IMR-90 (cell line): ENCODE data around the gene DRC7. TPM values are rescaled to one million over a fixed set of nuclear protein-coding genes. Genes with fewer than 3 reads are reported as not detected.

Experiments
- ATAC-seq: fragments of 200-7000 bp; cut with Tn5 transposase; 2 replicates; pipeline ENCODE4 v1.9.1; 2020; ENCODE audit warnings: low read depth, mild to moderate bottlenecking, moderate library complexity
- BruUV-seq: library from RNA; stranded (reverse); fragments of 400-500 nt; replicated peaks from 2 replicates; lab custom pipeline; 2021; lab: Mats Ljungman, UMichigan
- CTCF ChIA-PET: fragments of 300-600 bp; formaldehyde crosslinking; extraction: SDS; loops from one replicate; lab custom pipeline; 2021; ENCODE audit warnings: antibody characterized with exemption; lab: Yijun Ruan, JAX
- POLR2A ChIA-PET: fragments of 300-600 bp; sonication (Branson Sonifier 250); formaldehyde crosslinking; loops from one replicate; lab custom pipeline; 2022; ENCODE audit warnings: antibody characterized with exemption; ENCODE audit not compliant: unreplicated experiment; lab: Charles Lee
- DNase-seq: peaks from one replicate; pipeline ENCODE4 v3.0.0; 2013
- H2AFZ ChIP-seq: replicated peaks from 2 replicates; pipeline ENCODE3; 2013; ENCODE audit warnings: low read length, mild to moderate bottlenecking; ENCODE audit not compliant: poor library complexity
- H2AK5ac ChIP-seq: 2 replicates; pipeline ENCODE4 v1.6.1; 2013; ENCODE audit warnings: low read depth, low read length, inconsistent platforms
- H2AK9ac ChIP-seq: replicated peaks from 2 replicates; pipeline ENCODE3; 2013; ENCODE audit warnings: mild to moderate bottlenecking, low read depth, low read length, moderate library complexity; ENCODE audit not compliant: poor library complexity
- H2BK120ac ChIP-seq: 2 replicates; pipeline ENCODE4 v1.6.1; 2013; ENCODE audit warnings: low read depth, low read length, inconsistent platforms
- H2BK15ac ChIP-seq: 3 replicates; pipeline ENCODE4 v1.6.1; 2013; ENCODE audit warnings: low read depth, low read length, inconsistent platforms
- H2BK20ac ChIP-seq: 2 replicates; pipeline ENCODE4 v1.6.1; 2013; ENCODE audit warnings: low read depth, mild to moderate bottlenecking, inconsistent platforms, low read length, moderate library complexity
- H2BK5ac ChIP-seq: 2 replicates; pipeline ENCODE4 v1.6.1; 2013; ENCODE audit warnings: mild to moderate bottlenecking, low read depth, low read length, inconsistent platforms; ENCODE audit not compliant: poor library complexity, severe bottlenecking
- H3K14ac ChIP-seq: replicated peaks from 2 replicates; pipeline ENCODE4 v1.6.1; 2013; ENCODE audit warnings: low read depth, low read length, inconsistent platforms
- H3K18ac ChIP-seq: 2 replicates; pipeline ENCODE4 v1.6.1; 2013; ENCODE audit warnings: low read depth, low read length, control low read depth
- H3K23ac ChIP-seq: 2 replicates; pipeline ENCODE4 v1.6.1; 2013; ENCODE audit warnings: low read depth, low read length, inconsistent platforms
- H3K27ac ChIP-seq: 2 replicates; pipeline ENCODE4 v1.5.1; 2013; ENCODE audit warnings: mild to moderate bottlenecking, control low read depth, low read length; ENCODE audit not compliant: insufficient read depth
- H3K27me3 ChIP-seq: 2 replicates; pipeline ENCODE4 v1.6.1; 2013; ENCODE audit warnings: low read length; ENCODE audit not compliant: control insufficient read depth, insufficient read depth
- H3K36me3 ChIP-seq: 2 replicates; pipeline ENCODE4 v1.6.1; 2013; ENCODE audit warnings: low read length, mixed read lengths; ENCODE audit not compliant: control insufficient read depth, insufficient read depth
- H3K4ac ChIP-seq: 2 replicates; pipeline ENCODE4 v1.6.1; 2013; ENCODE audit warnings: low read depth, low read length, inconsistent platforms
- H3K4me1 ChIP-seq: 2 replicates; pipeline ENCODE4 v1.6.1; 2013; ENCODE audit warnings: low read length, mixed read lengths; ENCODE audit not compliant: control insufficient read depth, insufficient read depth
- H3K4me2 ChIP-seq: 2 replicates; pipeline ENCODE4 v1.6.1; 2013; ENCODE audit warnings: low read depth, mild to moderate bottlenecking, control low read depth, low read length, moderate library complexity
- H3K4me3 ChIP-seq: 2 replicates; pipeline ENCODE4 v1.5.1; 2013; ENCODE audit warnings: low read depth, mild to moderate bottlenecking, control low read depth, low read length, moderate library complexity; ENCODE audit not compliant: insufficient read depth
- H3K56ac ChIP-seq: 2 replicates; pipeline ENCODE4 v1.6.1; 2013; ENCODE audit warnings: low read length, inconsistent platforms; ENCODE audit not compliant: insufficient read depth; ENCODE audit errors: extremely low read depth
- H3K79me1 ChIP-seq, 2 experiments: 2 replicates each; pipeline ENCODE4 v1.6.1; 2013; ENCODE audit warnings: low read length in 2 of 2, inconsistent platforms in 1 of 2, low read depth in 1 of 2
- H3K9ac ChIP-seq: 2 replicates; pipeline ENCODE4 v1.6.1; 2013; ENCODE audit warnings: low read depth, low read length, control low read depth
- H3K9me1 ChIP-seq: 2 replicates; pipeline ENCODE4 v1.6.1; 2013; ENCODE audit warnings: low read length, inconsistent platforms; ENCODE audit not compliant: insufficient read depth
- H3K9me3 ChIP-seq: 2 replicates; pipeline ENCODE4 v1.6.1; 2013; ENCODE audit warnings: low read length; ENCODE audit not compliant: control insufficient read depth, insufficient read depth
- H4K20me1 ChIP-seq: 2 replicates; pipeline ENCODE4 v1.6.1; 2013; ENCODE audit warnings: low read length, inconsistent platforms; ENCODE audit not compliant: insufficient read depth
- H4K5ac ChIP-seq: 2 replicates; pipeline ENCODE4 v1.6.1; 2013; ENCODE audit warnings: mild to moderate bottlenecking, low read depth, low read length, control low read depth
- H4K8ac ChIP-seq, 2 experiments: 2 replicates each; pipeline ENCODE4 v1.6.1; 2013; ENCODE audit warnings: low read depth in 2 of 2, low read length in 2 of 2, control low read depth in 1 of 2, inconsistent platforms in 1 of 2
- H4K91ac ChIP-seq: 2 replicates; pipeline ENCODE4 v1.6.1; 2013; ENCODE audit warnings: low read depth, low read length, inconsistent platforms; ENCODE audit not compliant: insufficient read depth
- CHD1 ChIP-seq: IDR thresholded peaks from 2 replicates; pipeline ENCODE4 v1.6.1; 2012; ENCODE audit warnings: low read depth, low read length, improper control_type of control experiment
- CTCF ChIP-seq: conservative IDR thresholded peaks from 2 replicates; pipeline ENCODE4 v1.5.1; 2012; ENCODE audit warnings: mild to moderate bottlenecking, low read depth, low read length, improper control_type of control experiment
- MAFK ChIP-seq: IDR thresholded peaks from 2 replicates; pipeline ENCODE4 v1.6.1; 2012; ENCODE audit warnings: low read depth, low read length, improper control_type of control experiment
- MAZ ChIP-seq: IDR thresholded peaks from 2 replicates; pipeline ENCODE4 v1.6.1; 2012; ENCODE audit warnings: low read depth, mild to moderate bottlenecking, low read length, improper control_type of control experiment, moderate library complexity, borderline replicate concordance
- MXI1 ChIP-seq: IDR thresholded peaks from 2 replicates; pipeline ENCODE4 v1.6.1; 2012; ENCODE audit warnings: low read depth, mild to moderate bottlenecking, low read length, moderate library complexity, borderline replicate concordance
- RAD21 ChIP-seq: IDR thresholded peaks from 2 replicates; pipeline ENCODE4 v1.6.1; 2012; ENCODE audit warnings: low read length, improper control_type of control experiment
- SMC3 ChIP-seq: fragments of 150-350 bp; IDR thresholded peaks from 2 replicates; pipeline ENCODE4 v1.6.1; 2016; ENCODE audit warnings: low read depth, mild to moderate bottlenecking, antibody characterized with exemption, low read length, moderate library complexity
- WGBS, 2 experiments: methylation state at CpG; one replicate each; pipeline versions ENCODE4 v1.1.5 to v1.1.7; 2013; ENCODE audit warnings: missing lambda C conversion rate in 2 of 2; ENCODE audit not compliant: insufficient read length in 1 of 2; ENCODE audit errors: extremely low coverage in 2 of 2; 5-methylcytosine and 5-hydroxymethylcytosine counted together
- dilution Hi-C: fragments of 300-500 bp; cut with HindIII; formaldehyde crosslinking; loops from one replicate; pipeline ENCODE4 v1.14.3; 2018; ENCODE audit warnings: low sequenced_read_pairs; ENCODE audit not compliant: unreplicated experiment
- in situ Hi-C: fragments of 300-500 bp; cut with MboI; formaldehyde crosslinking; loops from 3 replicates; pipeline ENCODE4 v1.14.3; 2019; ENCODE audit warnings: low sequenced_read_pairs, inconsistent platforms, mixed read lengths
- intact Hi-C: fragments of 100-400 bp; cut with micrococcal nuclease; formaldehyde crosslinking; loops from 2 replicates; pipeline ENCODE4 v1.10.0; 2022
- polyA plus RNA-seq, 3 experiments: library from polyadenylated mRNA; depleted of rRNA; stranded (reverse); fragments of >200 nt; gene quantifications; 2 replicates each; pipeline ENCODE4 v1.2.3, GENCODE V29; 2012; ENCODE audit warnings: low replicate concordance in 1 of 3
- total RNA-seq: library from RNA; depleted of rRNA; stranded (reverse); fragments of >200 nt; gene quantifications from 2 replicates; pipeline ENCODE4 v1.2.3, GENCODE V29; 2012
- TF ChIP-seq, protein P1 (sequence below): fragments of 150-350 bp; IDR thresholded peaks from 2 replicates; pipeline ENCODE4 v1.6.1; 2017; ENCODE audit warnings: mild to moderate bottlenecking, antibody characterized with exemption, low read length, low read depth

DRC7 gene
- total and polyA plus RNA-seq, 2 of the 4 experiments (the other 2 are of a cell fraction): not detected

DNA sequence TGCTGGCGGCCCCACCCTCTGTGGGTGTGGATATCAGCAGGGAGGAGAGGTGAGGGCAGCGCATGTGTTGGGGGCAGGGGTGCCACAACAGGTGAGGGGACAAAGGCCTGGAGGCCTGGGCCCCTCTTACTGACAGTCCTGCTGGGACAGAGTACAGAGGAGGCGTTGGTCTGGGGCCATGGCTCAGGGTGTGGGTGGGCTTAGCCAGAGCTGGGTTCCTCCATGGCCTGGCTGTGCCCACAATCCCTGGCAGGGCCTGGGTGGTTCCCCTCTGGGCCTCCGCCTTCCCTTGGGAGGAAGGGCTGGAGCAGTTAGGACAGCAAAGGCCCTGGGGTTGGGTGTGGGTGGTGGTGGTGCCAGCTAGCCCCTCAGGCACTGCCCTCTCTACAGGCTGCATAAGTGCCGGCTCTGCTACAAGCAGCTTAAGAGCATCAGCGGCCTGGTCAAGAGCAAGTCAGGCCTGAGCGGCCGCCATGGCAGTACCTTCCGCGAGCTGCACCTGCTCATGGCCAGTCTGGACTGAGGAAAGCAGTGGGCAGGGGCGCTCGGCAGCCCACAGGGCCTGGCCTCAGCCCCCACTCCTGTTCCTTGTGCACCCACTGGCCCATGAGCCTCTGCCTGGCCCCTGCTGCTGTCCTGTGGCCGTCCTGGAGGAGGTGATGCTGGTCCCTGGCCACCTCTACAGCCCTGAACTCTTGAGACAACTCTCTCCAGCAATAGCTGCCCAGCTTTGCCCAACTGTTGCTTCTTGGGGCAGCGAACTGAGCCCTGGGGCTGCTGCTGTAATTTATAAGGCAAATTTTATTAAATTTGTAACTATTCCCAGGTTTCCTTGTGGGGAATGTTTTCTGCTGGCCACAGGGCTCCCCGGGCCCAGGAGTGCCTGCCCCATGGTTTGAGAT lies 62.1 kb downstream of the DRC7 start (continued):
- TF ChIP-seq CTCF: no peak

DNA sequence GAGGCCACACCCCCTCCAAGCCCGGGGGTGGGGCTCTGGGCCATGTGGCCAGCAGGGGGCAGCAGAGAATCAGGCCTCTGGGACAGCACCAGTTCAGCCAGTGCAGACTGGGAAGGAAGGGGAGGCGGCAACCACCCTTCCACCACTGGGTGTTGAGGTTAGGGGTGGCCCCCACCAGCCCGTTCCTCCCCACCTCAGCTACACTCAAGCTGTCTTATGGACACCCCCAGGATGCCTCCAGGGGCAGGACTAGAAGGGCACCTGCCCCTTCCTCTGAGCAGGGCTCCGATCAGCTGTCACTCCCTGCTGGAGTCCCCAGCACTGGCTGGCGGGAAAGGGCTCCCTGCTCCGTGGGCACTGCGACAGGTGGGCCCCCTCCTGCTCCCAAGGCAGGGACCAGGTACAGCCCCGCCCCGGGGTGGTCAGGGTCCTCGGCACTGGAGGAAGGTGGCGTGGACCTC lies 62.8 kb downstream of the DRC7 start:
- no peaks in the 10 kb centered on the region for H3K79me1 ChIP-seq
- peak overlapping the region; percentile 77 for H2AK9ac ChIP-seq
- no peaks in the 10 kb centered on the region for H3K27me3 ChIP-seq
- no peaks in the 10 kb centered on the region for H3K9me1 ChIP-seq
- no peak overlapping the region for H2BK20ac ChIP-seq
- H3K23ac ChIP-seq: no peak overlapping the region
- no peak overlapping the region for H2AFZ ChIP-seq
- peak; percentile 69 for DNase-seq
- TF ChIP-seq, protein P1, sequence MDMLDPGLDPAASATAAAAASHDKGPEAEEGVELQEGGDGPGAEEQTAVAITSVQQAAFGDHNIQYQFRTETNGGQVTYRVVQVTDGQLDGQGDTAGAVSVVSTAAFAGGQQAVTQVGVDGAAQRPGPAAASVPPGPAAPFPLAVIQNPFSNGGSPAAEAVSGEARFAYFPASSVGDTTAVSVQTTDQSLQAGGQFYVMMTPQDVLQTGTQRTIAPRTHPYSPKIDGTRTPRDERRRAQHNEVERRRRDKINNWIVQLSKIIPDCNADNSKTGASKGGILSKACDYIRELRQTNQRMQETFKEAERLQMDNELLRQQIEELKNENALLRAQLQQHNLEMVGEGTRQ: peak; percentile 49; the same call in 1 of the 2 replicates
- peak; percentile 93 for TF ChIP-seq SMC3
- peak; percentile 95 for TF ChIP-seq RAD21
- TF ChIP-seq CHD1: no peak
- TF ChIP-seq MAFK: no peak
- TF ChIP-seq MAZ: peak; percentile 90; the same call in 1 of the 2 replicates
- TF ChIP-seq MXI1: 0 out of 2 replicates have a peak, but pooled peaks have one; percentile 51
- peak; percentile 97 for TF ChIP-seq CTCF
- no peak overlapping the region for H3K14ac ChIP-seq
- H3K4ac ChIP-seq: no peak overlapping the region
- dilution Hi-C loops (no loop called here), in situ Hi-C loops (loop anchor here (10.0 kb wide), 2 partner anchors 107 to 247 kb away; partner anchors contain the start of genes USB1 and ZNF319), intact Hi-C loops (loop anchor here (1.0 kb wide), 3 partner anchors 106 to 244 kb away; partner anchors contain the start of gene USB1)
- ATAC-seq: peak; percentile 99
- no peak overlapping the region for H3K4me3 ChIP-seq
- no peak overlapping the region for H3K18ac ChIP-seq
- no peak overlapping the region for H4K8ac ChIP-seq
- ChIA-PET POLR2A (no interaction called here), CTCF (interaction anchor here (0.6 to 2.3 kb wide), 4 partner anchors 22 to 106 kb away, joined by 3 to 12 read pairs (median 3); partner anchors contain the start of gene KATNB1)
- no peak overlapping the region for H3K9ac ChIP-seq
- H2BK120ac ChIP-seq: no peak overlapping the region
- no peak overlapping the region for H2AK5ac ChIP-seq
- no peak overlapping the region for H2BK15ac ChIP-seq
- peaks cover 53% of the 10 kb centered on the region for H3K36me3 ChIP-seq
- H2BK5ac ChIP-seq: no peak overlapping the region
- BruUV-seq: no TSS peak
- no peak overlapping the region for H4K91ac ChIP-seq
- H4K5ac ChIP-seq: no peak overlapping the region
- H3K4me1 ChIP-seq: 0 out of 2 replicates have a peak, but pooled peaks cover 2% of the 10 kb centered on the region
- H3K9me3 ChIP-seq: no peaks in the 10 kb centered on the region
- no peak overlapping the region for H3K56ac ChIP-seq
- no CpG with 5 or more reads among the region's 11 CpGs for WGBS, 2 experiments
- no peaks in the 10 kb centered on the region; the same call in 1 of the 2 replicates for H4K20me1 ChIP-seq
- no peak overlapping the region for H3K27ac ChIP-seq
- H3K4me2 ChIP-seq: no peak overlapping the region
